GM04503 (cell line): Measurements from ENCODE around the gene TNFRSF1A.

Experiments
- DNase-seq: peaks from one replicate; pipeline ENCODE4 v3.0.0-alpha.2; 2012; ENCODE audit warnings: low read depth

Gene TNFRSF1A

DNA sequence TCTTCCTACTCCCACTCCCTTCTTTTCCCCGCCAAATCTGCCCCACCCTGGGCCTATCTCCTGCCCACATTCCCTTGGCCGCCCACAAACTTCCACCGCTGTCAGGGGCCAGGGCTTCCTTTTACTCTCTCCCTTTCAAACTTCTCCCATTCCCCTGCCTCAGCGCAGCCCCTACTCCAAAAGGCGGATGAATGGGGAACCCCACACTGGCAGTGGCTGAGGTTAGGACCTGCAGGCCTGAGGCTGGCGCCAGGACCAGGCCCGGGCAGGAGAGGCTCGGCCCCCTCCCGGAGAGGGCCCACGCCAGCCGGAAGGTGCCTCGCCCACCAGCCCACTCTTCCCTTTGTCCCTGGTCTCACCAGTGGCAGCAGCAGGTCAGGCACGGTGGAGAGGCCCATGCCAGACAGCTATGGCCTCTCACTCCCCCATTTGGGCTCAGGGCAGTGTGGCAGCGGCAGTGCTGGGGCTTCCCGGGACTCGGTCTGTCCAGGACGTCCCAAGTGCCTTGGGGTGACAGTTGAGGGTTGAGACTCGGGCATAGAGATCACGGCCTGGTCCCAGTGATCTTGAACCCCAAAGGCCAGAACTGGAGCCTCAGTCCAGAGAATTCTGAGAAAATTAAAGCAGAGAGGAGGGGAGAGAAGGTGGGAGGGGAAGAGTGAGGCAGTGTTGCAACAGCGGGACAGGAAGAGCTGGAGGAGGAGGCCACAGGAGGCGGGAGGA is at the start of gene TNFRSF1A:
TNFRSF1A (minus strand) TSS at position 660 of the 723 bp plus-strand sequence; CDS start at position 398, 262 bp downstream.
- DNase-seq, result peak; percentile 54

DNA sequence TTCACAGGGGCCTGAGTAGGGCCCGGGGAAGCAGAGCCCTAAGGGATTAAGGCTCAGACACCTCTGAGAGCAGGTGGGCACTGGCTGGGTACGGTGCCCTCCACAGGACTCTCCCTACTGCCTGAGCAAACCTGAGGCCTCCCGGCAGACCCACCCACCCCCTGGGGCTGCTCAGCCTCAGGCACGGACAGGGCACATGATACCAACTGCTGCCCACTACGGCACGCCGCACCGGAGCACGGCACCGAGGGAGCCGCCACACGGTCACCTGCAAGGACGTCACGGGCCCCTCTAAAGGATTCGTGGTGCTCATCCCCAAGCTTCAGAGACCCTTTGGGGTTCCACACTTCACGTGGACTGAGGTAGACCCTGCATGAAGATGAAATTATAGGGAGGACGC is 49.1 kb upstream of the TNFRSF1A start:
- no peak for DNase-seq

DNA sequence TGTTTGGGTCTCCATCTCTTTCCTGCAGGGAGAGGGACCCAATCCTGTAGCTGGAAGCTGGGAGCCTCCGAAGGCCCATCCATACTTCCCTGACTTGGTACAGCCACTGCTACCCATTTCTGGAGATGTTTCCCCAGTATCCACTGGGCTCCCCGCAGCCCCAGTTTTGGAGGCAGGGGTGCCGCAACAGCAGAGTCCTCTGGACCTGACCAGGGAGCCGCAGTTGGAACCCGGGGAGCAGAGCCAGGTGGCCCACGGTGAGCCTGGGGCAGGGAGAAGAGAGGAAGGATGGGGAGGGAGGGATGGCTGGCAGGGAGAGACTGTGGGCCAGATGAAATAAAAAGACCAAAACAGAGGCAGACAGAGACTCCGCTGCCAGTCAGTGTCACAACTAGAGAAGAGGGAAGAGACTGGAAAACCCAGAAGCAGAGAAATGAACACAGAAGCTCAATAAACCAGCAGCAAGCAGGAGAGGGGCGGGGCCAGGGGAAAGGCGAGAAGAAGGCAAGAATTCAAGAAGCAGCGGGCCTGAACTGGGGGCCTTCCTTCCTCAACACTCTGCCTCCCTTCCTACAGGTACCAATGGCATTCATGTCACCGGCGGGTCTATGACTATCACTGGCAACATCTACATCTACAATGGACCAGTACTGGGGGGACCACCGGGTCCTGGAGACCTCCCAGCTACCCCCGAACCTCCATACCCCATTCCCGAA is 48.4 kb upstream of the TNFRSF1A start:
- DNase-seq, result no peak

DNA sequence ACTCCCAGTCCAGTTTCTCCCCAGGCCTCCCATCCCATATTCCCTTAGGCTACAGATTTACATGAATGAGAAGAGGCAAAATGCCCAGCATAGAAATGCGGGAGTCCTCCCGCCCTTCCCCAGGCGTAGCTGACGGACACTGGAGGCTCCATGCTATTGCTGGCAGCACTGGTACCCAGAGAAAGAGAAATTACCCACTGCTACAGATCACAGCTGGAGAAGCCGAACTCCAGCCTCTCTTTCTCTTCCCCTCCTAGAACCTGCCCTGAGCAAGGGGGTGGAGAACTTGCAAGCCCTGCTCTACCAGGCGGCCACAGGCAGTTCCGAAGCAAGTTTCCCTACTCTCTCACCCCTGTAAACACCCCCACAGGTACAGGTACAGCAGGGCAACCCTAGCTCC is 45.7 kb upstream of the TNFRSF1A start:
- DNase-seq, result no peak

DNA sequence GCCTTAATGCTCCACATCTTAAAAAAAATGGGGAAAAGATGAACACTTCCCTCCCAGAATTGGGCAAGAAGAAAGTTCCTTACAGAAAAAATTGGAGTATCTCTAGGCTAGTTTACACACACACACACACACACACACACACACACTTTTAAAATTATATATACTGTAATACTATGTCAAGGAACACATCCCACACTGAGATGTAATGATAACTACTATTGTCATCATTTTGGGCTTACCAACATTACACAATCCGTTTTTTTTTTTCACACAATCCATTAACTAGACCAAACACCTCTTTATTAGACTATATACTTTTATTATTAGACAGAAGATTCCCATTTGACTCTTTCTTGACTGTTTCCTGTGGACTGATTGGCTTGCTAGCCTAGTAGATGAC is 44.6 kb upstream of the TNFRSF1A start:
- no peak for DNase-seq

DNA sequence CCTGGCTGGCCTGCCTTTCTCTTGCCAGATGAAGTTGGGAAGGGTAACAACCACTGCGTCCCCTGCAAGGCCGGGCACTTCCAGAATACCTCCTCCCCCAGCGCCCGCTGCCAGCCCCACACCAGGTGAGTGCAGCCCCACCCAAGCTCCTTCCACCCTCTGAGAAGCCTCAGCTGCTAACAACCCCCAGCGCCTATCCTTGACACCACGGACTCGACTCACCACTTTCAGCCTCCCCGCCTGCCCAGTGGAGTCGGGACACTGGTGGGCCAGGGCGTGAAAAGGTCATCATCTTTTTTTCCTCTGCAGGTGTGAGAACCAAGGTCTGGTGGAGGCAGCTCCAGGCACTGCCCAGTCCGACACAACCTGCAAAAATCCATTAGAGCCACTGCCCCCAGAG is 44.2 kb upstream of the TNFRSF1A start:
- no peak for DNase-seq

DNA sequence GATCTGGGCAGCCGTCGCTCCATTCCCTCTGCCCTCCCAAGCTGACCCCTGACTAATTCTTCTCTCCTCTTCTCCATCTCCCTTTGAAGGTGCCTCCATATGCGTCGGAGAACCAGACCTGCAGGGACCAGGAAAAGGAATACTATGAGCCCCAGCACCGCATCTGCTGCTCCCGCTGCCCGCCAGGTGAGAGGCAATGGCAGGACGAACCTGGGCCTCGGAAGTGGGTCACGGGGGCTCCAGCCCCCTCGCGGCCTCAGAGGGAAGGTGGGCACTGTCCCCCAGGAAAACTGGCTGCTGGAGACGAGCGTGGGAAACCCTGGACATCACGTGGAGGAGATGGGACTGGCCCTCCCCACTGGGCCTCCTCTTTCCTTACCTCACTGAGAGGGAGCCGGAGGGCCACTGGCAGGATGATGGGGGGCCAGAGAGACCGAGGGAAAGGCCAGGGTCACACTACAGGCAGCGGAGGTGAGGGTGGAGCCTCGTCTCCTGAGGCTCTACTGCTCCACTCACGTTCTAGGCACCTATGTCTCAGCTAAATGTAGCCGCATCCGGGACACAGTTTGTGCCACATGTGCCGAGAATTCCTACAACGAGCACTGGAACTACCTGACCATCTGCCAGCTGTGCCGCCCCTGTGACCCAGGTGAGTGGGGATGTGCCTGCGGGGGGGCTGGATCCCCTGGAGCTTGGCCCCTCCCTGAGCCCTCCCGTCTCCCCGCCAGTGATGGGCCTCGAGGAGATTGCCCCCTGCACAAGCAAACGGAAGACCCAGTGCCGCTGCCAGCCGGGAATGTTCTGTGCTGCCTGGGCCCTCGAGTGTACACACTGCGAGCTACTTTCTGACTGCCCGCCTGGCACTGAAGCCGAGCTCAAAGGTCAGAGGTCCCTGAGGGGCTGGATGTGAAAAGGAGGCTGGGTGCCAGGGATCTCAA is 42.9 kb upstream of the TNFRSF1A start:
- no peak for DNase-seq

DNA sequence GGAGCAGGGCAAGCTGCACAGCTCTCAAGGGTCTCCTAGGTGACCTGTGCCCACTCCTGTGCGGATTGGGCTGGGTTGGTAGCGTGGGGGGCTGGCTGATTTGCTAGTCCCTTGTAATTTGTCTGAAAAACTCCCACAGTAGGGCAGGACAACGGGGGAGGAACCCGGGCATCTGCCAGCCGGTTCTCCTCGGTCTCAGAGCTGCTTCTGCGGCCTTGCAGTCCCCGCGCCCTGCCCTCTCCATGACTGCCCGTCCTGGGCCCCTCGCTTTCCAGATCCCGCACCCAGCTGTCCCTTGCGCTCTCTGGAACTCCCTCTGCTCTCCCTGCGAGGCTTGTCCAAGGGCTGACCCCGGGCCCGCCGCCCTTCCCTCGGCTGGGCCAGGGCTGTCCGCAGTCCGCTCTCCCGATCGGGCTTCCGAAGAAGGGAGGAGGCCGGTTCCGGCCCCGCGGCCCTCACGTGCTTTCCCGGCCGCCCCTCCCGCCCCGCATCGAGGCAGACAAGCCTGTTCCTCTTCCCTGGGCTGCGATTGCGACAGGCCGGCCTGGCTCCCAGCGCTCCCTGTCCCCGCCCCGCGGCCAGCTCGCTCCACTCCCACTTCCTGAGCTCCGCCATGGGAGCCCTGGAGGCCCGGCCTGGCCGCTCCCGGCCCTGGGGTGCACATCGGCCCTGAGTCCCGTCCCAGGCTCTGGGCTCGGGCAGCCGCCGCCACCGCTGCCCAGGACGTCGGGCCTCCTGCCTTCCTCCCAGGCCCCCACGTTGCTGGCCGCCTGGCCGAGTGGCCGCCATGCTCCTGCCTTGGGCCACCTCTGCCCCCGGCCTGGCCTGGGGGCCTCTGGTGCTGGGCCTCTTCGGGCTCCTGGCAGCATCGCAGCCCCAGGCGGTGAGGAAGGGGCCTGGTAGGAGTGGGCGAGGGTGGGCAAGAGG is 42.0 kb upstream of the TNFRSF1A start, which contains the start of gene LTBR:
LTBR (plus strand) TSS at position 591 of the 927 bp plus-strand sequence; CDS start at position 788, 197 bp downstream.
- peak; percentile 75 for DNase-seq

DNA sequence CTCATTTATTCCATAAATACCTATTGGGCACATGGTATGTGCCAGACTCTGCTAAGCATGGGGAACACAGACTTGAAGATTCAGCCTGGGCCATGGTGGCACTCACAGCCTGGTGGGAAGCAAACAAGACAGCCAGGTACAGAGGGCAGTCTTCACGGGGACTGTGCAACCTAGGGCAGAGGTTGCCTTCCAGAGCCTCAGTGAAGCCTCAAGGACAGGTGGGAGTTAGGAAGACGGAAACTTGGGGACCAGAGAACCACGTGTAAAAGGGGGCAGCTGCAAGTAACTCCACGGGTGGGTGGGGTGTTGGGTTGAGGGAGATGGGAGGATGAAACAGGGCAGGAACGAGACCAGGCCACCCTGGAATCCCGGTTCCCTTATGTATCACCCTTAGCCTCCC is 41.1 kb upstream of the TNFRSF1A start:
- no peak for DNase-seq

DNA sequence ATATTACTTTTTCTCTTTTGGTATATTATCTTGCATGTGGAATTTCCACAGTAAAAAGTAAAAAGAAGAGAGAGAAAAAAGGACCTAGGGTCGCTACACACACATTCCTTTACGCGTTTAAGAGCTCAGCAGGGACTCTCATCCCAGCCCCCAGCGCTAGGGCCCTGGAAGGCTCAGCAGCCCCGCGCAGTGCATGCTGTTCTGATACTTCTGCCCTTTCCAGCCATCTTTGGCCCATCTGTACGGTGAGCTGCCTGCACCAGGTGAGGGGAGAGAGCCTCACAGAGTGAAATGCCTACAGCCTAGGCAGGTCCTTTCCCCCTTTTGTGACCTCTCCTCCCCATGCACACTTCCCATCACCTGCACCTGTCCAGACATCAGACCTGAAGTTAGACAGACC is 40.5 kb upstream of the TNFRSF1A start:
- no peak for DNase-seq

DNA sequence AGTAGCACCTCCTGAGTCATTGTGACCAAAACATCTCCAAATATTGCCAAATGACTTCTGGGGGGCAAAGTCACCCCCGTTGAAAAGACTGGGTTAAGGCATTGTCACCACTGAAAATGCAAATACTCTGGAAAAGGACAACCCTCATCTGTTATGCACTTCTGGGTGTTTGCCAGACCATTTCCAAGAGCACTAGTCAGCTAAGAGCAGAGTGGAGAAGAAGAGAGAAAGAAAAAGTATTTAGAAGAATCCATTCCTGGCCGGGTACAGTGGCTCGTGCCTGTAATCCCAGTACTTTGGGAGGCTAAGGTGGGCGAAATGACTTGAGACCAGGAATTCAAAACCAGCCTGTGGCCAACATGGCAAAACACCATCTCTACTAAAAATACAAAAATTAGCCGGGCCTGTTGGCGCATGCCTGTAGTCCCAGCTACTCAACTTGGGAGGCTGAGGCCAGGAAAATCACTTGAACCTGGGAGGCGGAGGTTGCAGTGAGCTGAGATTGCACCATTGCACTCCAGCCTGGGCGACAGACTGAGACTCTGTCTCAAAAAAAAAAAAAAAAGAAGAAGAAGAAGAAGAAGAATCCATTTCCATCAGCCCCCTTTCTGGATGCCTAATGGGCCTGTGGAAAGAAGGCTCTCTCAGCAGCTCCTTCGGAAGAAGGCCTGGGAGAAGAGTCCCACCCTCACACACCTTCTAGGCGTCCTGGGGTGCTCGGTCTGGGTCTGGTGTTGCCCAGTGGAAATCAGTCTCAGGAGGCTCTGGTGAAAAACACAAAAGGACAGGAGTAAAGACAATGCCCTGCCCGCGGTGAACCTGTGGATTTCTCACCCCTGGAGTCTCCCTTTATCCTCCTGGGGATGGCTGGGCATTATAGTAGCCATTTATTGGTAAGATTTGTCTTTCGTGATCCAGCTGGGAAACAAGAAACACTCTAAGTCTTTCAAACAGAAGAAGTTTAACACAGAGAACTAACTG is 38.6 kb upstream of the TNFRSF1A start:
- no peak for DNase-seq

DNA sequence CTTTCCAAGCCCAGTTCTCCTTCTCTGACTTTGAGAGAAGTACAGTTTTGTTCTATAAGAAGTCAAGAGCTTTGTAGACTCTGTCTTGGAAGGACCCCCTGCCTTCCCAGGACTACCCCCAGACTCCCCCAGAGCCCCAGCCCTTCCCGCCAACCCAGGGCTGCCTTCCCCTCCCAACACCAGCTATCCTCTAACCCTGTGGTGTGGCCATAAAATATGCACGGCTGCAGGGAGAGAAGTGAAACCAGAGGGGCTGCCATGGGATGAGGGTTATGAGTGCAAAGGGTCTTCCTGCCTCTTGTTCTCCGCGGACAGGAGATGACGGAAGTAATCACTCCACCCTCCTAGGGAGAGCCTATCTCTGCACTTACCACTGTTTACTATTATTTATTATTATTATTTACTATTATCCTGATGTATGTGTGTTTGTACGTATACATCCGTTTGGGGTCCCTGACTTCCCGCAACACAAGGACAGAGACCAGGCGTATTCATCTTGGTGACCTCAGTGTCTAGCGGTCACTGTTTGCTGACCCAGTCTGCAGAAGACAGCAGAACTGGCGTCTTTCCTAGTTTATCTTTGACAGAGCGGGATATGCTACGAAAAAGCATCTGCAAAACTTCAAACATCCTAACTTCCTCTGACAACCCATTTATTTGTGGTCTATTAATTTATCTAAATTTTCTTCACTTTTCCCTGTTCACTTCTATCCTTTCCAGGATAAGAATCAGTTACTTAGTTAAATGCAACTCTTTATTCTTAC is 37.0 kb upstream of the TNFRSF1A start:
- no peak for DNase-seq

DNA sequence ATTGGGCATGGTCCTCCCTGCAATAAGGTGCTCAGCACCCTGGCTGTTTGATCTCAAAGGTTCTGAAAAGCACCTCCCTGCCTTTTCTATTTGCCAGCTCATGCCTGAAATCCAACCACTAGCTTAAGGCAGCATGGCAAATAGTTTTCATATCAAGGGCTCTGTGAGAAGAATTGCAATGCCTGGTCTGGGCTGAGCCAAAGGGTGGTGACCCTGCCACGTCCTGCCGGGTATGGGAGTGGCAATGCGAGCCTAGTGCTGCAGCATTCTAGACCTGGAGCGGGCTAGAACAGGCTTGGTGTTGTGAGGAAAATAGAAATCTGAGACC is 35.8 kb upstream of the TNFRSF1A start:
- DNase-seq, result no peak

DNA sequence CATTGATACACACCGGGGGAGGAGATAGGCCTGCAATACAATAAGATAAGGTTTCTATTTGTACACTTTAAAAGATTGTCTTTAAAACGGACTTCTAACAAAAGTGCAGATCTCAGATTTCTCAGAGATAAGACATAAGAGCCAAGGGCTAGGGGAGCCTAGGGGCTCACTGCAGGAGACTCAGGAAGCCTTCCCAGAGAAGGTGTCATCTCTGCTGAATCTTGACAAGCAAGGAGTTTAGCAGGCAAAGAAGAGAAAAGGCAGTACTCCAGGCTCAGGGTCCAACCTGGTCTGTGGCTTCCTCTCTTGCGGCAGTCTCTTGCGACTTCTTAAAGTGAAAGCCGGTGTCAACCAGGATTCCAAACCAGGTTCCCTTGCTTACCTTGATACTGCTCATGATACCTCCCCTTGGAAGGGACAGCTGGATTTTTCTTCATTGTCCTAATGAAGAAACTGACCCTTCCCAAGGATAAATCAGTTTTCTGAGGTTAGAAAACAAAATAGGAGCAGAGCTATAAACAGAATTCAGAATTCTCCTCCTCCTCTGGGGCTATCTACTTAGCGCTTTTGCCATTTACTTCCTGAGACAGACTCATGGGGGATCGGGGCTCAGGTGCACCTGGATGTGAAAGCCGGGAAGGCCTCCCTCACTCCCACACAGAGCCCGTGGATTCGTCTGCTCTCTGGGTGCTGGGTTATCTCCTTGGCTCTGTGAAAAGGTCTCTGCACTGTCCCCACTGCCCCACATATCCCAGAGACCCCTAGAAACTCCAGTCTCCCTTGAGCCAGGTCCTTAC is 35.2 kb upstream of the TNFRSF1A start:
- DNase-seq, result no peak

DNA sequence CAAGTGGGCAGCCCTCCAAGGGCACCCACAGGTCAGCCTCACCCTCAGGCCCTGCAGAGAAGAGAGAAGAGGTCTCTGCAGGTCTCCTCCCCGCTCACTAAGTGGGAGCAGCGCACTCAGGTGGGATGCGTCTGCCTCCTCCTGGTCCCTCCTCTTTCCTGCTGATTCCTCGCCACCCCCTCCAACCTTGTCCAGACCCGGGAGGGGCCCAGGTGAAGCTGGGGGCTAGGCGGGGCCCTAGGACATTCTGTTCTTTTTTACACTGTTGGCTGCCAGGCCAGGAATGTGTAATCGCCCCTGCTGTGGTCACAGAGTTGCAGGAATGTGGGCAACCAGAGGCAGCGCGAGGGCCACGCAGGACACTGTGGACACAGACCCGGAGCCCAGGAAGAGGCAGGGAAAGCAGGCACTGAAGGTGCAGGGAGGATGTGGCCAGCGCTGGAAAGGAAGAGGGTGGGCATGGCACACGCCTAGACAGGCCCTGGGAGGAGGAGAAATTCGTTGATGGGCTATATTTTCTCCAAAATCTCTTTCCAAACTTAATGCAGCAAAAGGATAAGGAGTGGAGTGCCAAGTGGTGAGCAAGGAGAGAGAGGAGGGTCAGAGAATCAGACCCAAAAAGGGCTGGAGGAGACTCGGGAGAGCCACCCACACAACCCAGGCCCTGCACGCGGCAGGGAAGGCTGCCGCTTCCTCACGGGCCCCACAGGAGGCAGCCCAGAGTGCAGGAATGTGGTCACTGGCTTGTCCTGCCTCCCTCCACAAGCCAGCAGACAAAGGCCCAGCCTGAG is 34.4 kb upstream of the TNFRSF1A start:
- DNase-seq, result no peak

DNA sequence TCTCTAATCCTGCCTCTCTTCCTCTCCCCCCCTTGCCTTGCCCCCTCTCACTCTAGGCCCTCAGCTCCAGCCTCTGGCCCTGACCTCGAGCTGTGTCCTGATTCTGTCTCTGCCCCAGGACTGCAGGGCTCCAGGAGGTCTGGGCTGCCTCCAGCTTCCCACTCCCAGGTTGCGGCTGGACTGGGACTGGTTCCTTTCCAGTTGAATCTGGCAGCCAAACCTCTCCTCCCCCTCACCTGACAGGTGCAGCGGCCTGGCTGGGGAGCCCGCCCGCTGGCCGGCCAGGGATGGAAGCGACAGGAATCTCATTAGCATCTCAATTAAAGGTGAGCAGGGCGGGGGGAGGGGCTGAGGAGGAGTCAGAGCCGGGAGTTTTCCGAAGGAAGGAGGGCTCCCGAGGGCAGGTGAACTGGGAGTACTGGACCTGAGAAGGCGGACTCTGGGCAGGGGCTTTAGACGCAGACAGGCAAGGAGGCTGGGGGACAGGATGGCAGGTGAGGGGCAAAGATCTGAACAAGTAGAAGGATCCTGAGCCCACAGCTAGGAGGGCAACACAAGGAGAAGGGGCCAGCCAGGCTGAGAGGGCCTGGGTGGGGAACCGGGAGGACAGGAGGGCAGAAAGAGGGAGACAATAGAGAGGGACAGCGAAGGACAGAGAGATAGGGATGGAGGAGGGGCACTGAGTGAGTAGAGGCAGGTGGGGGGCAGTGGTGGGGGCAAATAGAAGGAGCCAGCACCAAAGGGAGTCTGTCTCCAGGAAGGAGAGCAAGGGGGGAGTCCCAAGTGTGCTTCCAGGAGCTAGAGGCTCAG is 33.6 kb upstream of the TNFRSF1A start, which contains the start of gene SCNN1A:
SCNN1A (minus strand) TSS at position 295 of the 810 bp plus-strand sequence. CDS start 780 bp downstream, outside the sequence.
- no peak for DNase-seq

DNA sequence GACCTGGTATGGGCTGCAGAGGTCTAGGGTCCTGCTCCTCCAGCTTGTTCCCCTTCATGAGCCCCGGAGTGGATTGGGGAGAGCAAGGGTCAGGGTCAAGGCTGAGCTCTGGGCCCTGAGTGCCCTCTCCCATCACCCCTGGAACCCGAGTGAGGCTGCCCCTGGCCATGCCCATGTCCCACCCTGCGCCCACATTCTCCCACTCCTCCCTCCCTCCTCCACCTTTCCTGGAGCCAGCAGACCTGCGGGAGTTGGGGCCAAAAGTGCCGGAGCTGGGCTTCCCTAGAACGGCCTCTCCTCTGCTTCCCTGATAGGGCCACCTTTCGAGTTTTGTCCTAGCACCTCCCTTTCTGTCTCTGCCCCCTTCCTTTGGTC is 32.9 kb upstream of the TNFRSF1A start:
- DNase-seq, result no peak
